K562 (cell line): ENCODE results near the gene LRGUK. TPM values are rescaled to one million over a fixed set of nuclear protein-coding genes. Genes with fewer than 3 reads are reported as not detected.

Experiments used
- ATAC-seq: fragments of 200-7000 bp; cut with Tn5 transposase; 3 replicates; pipeline ENCODE4 v1.9.1; 2020; ENCODE audit warnings: moderate library complexity
- BruUV-seq: library from RNA; stranded (reverse); fragments of 400-500 nt; replicated peaks from 2 replicates; lab custom pipeline; 2021; lab: Mats Ljungman, UMichigan
- CTCF ChIA-PET: fragments of 300-600 bp; formaldehyde crosslinking; extraction: SDS; loops from one replicate; lab custom pipeline; 2021; ENCODE audit warnings: low intra/inter-chr PET ratio; lab: Yijun Ruan, JAX
- POLR2A ChIA-PET: fragments of 300-600, 350-650 bp; sonication (Branson Sonifier 250); formaldehyde crosslinking; extraction: SDS; loops from one replicate; lab custom pipeline; 2021; ENCODE audit warnings: antibody characterized with exemption, inconsistent platforms; lab: Yijun Ruan, JAX
- DNase-seq, 4 experiments: peaks; one replicate each; pipeline versions ENCODE4 v3.0.0 to v3.0.0-alpha.2; 2011 to 2018; ENCODE audit warnings: low spot score in 3 of 4, mixed read lengths in 3 of 4; ENCODE audit errors: extremely low read depth in 1 of 4
- FAIRE-seq: peaks from 2 replicates; lab custom pipeline; 2011; peaks lifted over from hg19 to GRCh38; lab: Jason Lieb, UNC
- H2AFZ ChIP-seq: 2 replicates; pipeline ENCODE4 v1.6.0; 2011; ENCODE audit warnings: low read depth, low read length, control low read depth, inconsistent platforms
- H3K27ac ChIP-seq: fragments of 200-600 bp; 3 replicates; pipeline ENCODE4 v1.8.0; 2011; ENCODE audit warnings: low read depth, mild to moderate bottlenecking, control low read depth, inconsistent platforms, low read length, moderate library complexity, mixed read lengths; ENCODE audit errors: extremely low read depth
- H3K27me3 ChIP-seq, 2 experiments: fragments of 300-600 bp in 1 of 2; 2 replicates in 1 of 2; 3 replicates in 1 of 2; pipeline versions ENCODE4 v1.6.0 to v1.8.0; 2011; ENCODE audit warnings: inconsistent platforms in 2 of 2, low read length in 2 of 2, mild to moderate bottlenecking in 1 of 2, mixed read lengths in 1 of 2, moderate library complexity in 1 of 2; ENCODE audit not compliant: control insufficient read depth in 2 of 2, insufficient read depth in 2 of 2
- H3K36me3 ChIP-seq: fragments of 300-600 bp; 3 replicates; pipeline ENCODE4 v1.8.0; 2011; ENCODE audit warnings: mild to moderate bottlenecking, low read length, inconsistent platforms; ENCODE audit not compliant: control insufficient read depth, insufficient read depth
- H3K4me1 ChIP-seq, 2 experiments: fragments of 200-600 bp in 1 of 2; replicated peaks in 1 of 2; 2 replicates in 1 of 2; 3 replicates in 1 of 2; pipeline versions ENCODE4 v1.5.1 to v1.8.0; 2011; ENCODE audit warnings: inconsistent platforms in 2 of 2, low read length in 2 of 2, mild to moderate bottlenecking in 1 of 2, mixed read lengths in 1 of 2, moderate library complexity in 1 of 2; ENCODE audit not compliant: control insufficient read depth in 2 of 2, insufficient read depth in 2 of 2
- H3K4me2 ChIP-seq: 2 replicates; pipeline ENCODE4 v1.6.1; 2011; ENCODE audit warnings: low read length, control low read depth, inconsistent platforms, mixed read lengths; ENCODE audit not compliant: insufficient read depth
- H3K4me3 ChIP-seq: fragments of 200-600 bp; sonication (generic), shearing (Covaris generic); 2 replicates; pipeline ENCODE4 v1.5.1; 2016; ENCODE audit warnings: control low read depth, inconsistent platforms
- H3K79me2 ChIP-seq: fragments of 200-600 bp; 3 replicates; pipeline ENCODE4 v1.8.0; 2011; ENCODE audit warnings: low read length, inconsistent platforms; ENCODE audit not compliant: control insufficient read depth, insufficient read depth
- H3K9ac ChIP-seq, 2 experiments: 2 replicates each; pipeline versions ENCODE4 v1.6.0 to v1.6.1; 2011; ENCODE audit warnings: low read depth in 2 of 2, low read length in 2 of 2, control low read depth in 1 of 2, inconsistent platforms in 1 of 2, mild to moderate bottlenecking in 1 of 2, mixed read lengths in 1 of 2; ENCODE audit not compliant: insufficient read depth in 1 of 2
- H3K9me1 ChIP-seq: one replicate; pipeline ENCODE4 v1.6.0; 2011; ENCODE audit warnings: inconsistent platforms, mild to moderate bottlenecking, low read length, moderate library complexity; ENCODE audit not compliant: control insufficient read depth, insufficient read depth
- H3K9me3 ChIP-seq: replicated peaks from 2 replicates; pipeline ENCODE4 v1.5.1; 2011; ENCODE audit warnings: low read depth, low read length, inconsistent platforms; ENCODE audit not compliant: control insufficient read depth, insufficient read depth
- H4K20me1 ChIP-seq: replicated peaks from 2 replicates; pipeline ENCODE4 v1.6.1; 2011; ENCODE audit warnings: low read length, inconsistent platforms, mixed read lengths; ENCODE audit not compliant: control insufficient read depth, insufficient read depth
- BRF1 ChIP-seq: IDR thresholded peaks from 3 replicates; pipeline ENCODE4 v1.6.1; 2011; ENCODE audit warnings: borderline replicate concordance, mild to moderate bottlenecking; ENCODE audit not compliant: insufficient read length; ENCODE audit errors: extremely low read depth
- CHD7 ChIP-seq: fragments of 200-600 bp; sonication (generic); IDR thresholded peaks from one replicate; pipeline ENCODE4 v1.6.1; 2012; ENCODE audit warnings: mild to moderate bottlenecking, low read depth, low read length, inconsistent platforms
- HNRNPH1 ChIP-seq: fragments of 200-400 bp; formaldehyde crosslinking; optimal IDR thresholded peaks from 2 replicates; pipeline ENCODE3; 2017; ENCODE audit warnings: low read depth, mild to moderate bottlenecking, low read length, moderate library complexity
- NFIX ChIP-seq: fragments of 250-450 bp; sonication (Bioruptor Pico); IDR thresholded peaks from 2 replicates; pipeline ENCODE4 v1.4.0; 2020; ENCODE audit warnings: low read depth, mild to moderate bottlenecking, moderate library complexity
- NUFIP1 ChIP-seq: fragments of 450-650 bp; IDR thresholded peaks from 2 replicates; pipeline ENCODE4 v1.6.1; 2018; ENCODE audit not compliant: partially characterized antibody
- RFX5 ChIP-seq: IDR thresholded peaks from 2 replicates; pipeline ENCODE4 v1.6.1; 2011; ENCODE audit warnings: low read depth, mild to moderate bottlenecking, improper control_type of control experiment, low read length
- TCF3 ChIP-seq: sonication (generic); formaldehyde crosslinking; IDR thresholded peaks from 2 replicates; pipeline ENCODE4 v1.4.0; 2020; ENCODE audit warnings: mild to moderate bottlenecking, missing genetic modification reagents
- ZNF253 ChIP-seq: fragments of 250-450 bp; sonication (Bioruptor Pico); conservative IDR thresholded peaks from 2 replicates; pipeline ENCODE4 v1.6.1; 2021; ENCODE audit warnings: mild to moderate bottlenecking
- ZNF445 ChIP-seq: fragments of 250-450 bp; sonication (Bioruptor Pico); IDR thresholded peaks from 2 replicates; pipeline ENCODE4 v1.4.0; 2020; ENCODE audit warnings: low read depth, mild to moderate bottlenecking, moderate library complexity
- WGBS: fragments of 100-300 bp; shearing (Covaris generic); methylation state at CpG from one replicate; pipeline ENCODE4 v1.1.6; 2016; ENCODE audit warnings: low coverage, mixed read lengths; ENCODE audit not compliant: insufficient coverage; ENCODE audit errors: missing lambda C conversion rate; 5-methylcytosine and 5-hydroxymethylcytosine counted together
- in situ Hi-C: fragments of 300-500 bp; cut with MboI; formaldehyde crosslinking; loops from 4 replicates; pipeline ENCODE4 v1.15.0; 2018; ENCODE audit warnings: inconsistent platforms, mixed read lengths
- intact Hi-C: fragments of 100-400 bp; cut with micrococcal nuclease; formaldehyde crosslinking; loops from 2 replicates; pipeline ENCODE4 v1.14.2; 2022
- polyA plus RNA-seq, 8 experiments: library from polyadenylated mRNA; depleted of rRNA in 4 of 8; stranded (reverse) in 5 of 8; unstranded in 3 of 8; fragments of >200 nt; fragmentation: Nextera tagmentation in 2 of 8; fragmentation: Illumina TruSeq in 1 of 8; extraction: Ambion mirVana in 2 of 8; extraction: Trizol in 1 of 8; gene quantifications; 2 replicates each; pipeline versions ENCODE4 v1.2.1 to v1.2.3, GENCODE V29; 2011 to 2014; ENCODE audit warnings: inconsistent platforms in 1 of 8, missing spikeins in 1 of 8
- total RNA-seq, 7 experiments: library from RNA; depleted of rRNA in 6 of 7; stranded (reverse); fragments of >200 nt in 6 of 7; fragmentation: Illumina TruSeq in 2 of 7; extraction: Trizol in 2 of 7; gene quantifications; 2 replicates each; pipeline versions ENCODE4 v1.2.1 to v1.2.3, GENCODE V29; 2011 to 2021; ENCODE audit warnings: low replicate concordance in 1 of 7
- TF ChIP-seq, protein P1 (sequence below): fragments of 450-650 bp; IDR thresholded peaks from 2 replicates; pipeline ENCODE4 v1.6.1; 2014; ENCODE audit warnings: low read depth, mild to moderate bottlenecking, moderate library complexity, borderline replicate concordance

The LRGUK gene
- total and polyA plus RNA-seq, 9 of the 15 experiments (the other 6 are each of a cell fraction or from before 2014, with no cell fraction given): 0.04 to 0.33 (median 0.18) TPM

GRCh38 chr7:134104166-134104565 lies 23.0 kb upstream of the LRGUK start:
- ATAC-seq (no peak), FAIRE-seq (no peak), DNase-seq (no peak)
- peaks cover 0 to 5% of the 10 kb centered on the region in 2 experiments; a peak in 1 of 5 replicates for H3K27me3 ChIP-seq
- no peak overlapping the region for H3K4me2 ChIP-seq
- H4K20me1 ChIP-seq: no peaks in the 10 kb centered on the region
- intact Hi-C loops: no loop called here
- no peak overlapping the region for H3K4me3 ChIP-seq
- no peaks in the 10 kb centered on the region for H3K79me2 ChIP-seq
- no peaks in the 10 kb centered on the region for H3K36me3 ChIP-seq
- in situ Hi-C loops: no loop called here
- H3K27ac ChIP-seq: no peak overlapping the region
- BruUV-seq: no TSS peak
- POLR2A ChIA-PET: no interaction called here
- H3K4me1 ChIP-seq: no peaks in the 10 kb centered on the region
- 81% methylated on average over 4 of the region's 4 CpGs for WGBS
- CTCF ChIA-PET: no interaction called here
- H3K9ac ChIP-seq: no peak overlapping the region
- no peaks in the 10 kb centered on the region for H3K9me1 ChIP-seq
- H3K9me3 ChIP-seq: no peaks in the 10 kb centered on the region
- H2AFZ ChIP-seq: no peak overlapping the region
- TF ChIP-seq TCF3 (CRISPR knock-in tag) (no peak), ZNF445 (CRISPR knock-in tag) (no peak), NFIX (CRISPR knock-in tag) (no peak), ZNF253 (CRISPR knock-in tag) (no peak), NUFIP1 (no peak), RFX5 (no peak), CHD7 (no peak), BRF1 (no peak), HNRNPH1 (no peak)
- TF ChIP-seq, protein P1, sequence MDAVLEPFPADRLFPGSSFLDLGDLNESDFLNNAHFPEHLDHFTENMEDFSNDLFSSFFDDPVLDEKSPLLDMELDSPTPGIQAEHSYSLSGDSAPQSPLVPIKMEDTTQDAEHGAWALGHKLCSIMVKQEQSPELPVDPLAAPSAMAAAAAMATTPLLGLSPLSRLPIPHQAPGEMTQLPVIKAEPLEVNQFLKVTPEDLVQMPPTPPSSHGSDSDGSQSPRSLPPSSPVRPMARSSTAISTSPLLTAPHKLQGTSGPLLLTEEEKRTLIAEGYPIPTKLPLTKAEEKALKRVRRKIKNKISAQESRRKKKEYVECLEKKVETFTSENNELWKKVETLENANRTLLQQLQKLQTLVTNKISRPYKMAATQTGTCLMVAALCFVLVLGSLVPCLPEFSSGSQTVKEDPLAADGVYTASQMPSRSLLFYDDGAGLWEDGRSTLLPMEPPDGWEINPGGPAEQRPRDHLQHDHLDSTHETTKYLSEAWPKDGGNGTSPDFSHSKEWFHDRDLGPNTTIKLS: no peak
